Gastrocnemius medialis (tissue), 4 donors: ENCODE measurements around the gene SH2D5. TPM values are rescaled to one million over a fixed set of nuclear protein-coding genes. Genes with fewer than 3 reads are reported as not detected.

ENCODE experiments used
- ATAC-seq, 2 donors: fragments of 150-250 bp; one replicate each; pipeline ENCODE4 v1.9.1; 2016
- DNase-seq, 2 donors: peaks; one replicate each; pipeline ENCODE4 v3.0.0-alpha.2; 2019
- H3K27ac ChIP-seq, 4 donors: fragments of 200-600 bp; sonication (generic); 1 replicate in 1 of 4; 2 replicates in 3 of 4; pipeline ENCODE4 v1.5.1; 2016 to 2018; ENCODE audit warnings: mild to moderate bottlenecking in 2 of 4, moderate library complexity in 1 of 4
- H3K27me3 ChIP-seq, 3 donors: fragments of 200-600 bp; sonication (generic) in 2 of 3; 1 replicate in 1 of 3; 2 replicates in 2 of 3; pipeline versions ENCODE4 v1.5.1 to v1.6.0; 2016 to 2019; ENCODE audit warnings: mild to moderate bottlenecking in 1 of 3, moderate library complexity in 1 of 3
- H3K36me3 ChIP-seq, 2 donors: fragments of 200-600 bp; sonication (generic) in 1 of 2; one replicate each; pipeline ENCODE4 v1.5.1; 2017 to 2018
- H3K4me1 ChIP-seq, 2 donors: fragments of 200-600 bp; sonication (generic) in 1 of 2; one replicate each; pipeline ENCODE4 v1.5.1; 2016 to 2017; ENCODE audit warnings: mild to moderate bottlenecking in 2 of 2
- H3K4me3 ChIP-seq, 4 donors: fragments of 200-600 bp; sonication (generic) in 3 of 4; 1 replicate in 1 of 4; 2 replicates in 3 of 4; pipeline ENCODE4 v1.5.1; 2016 to 2019; ENCODE audit warnings: mild to moderate bottlenecking in 2 of 4
- H3K9me3 ChIP-seq, 3 donors: fragments of 200-600 bp; sonication (generic) in 2 of 3; 1 replicate in 1 of 3; 2 replicates in 2 of 3; pipeline ENCODE4 v1.5.1; 2016 to 2019
- POLR2A ChIP-seq, 2 donors: fragments of 450-650 bp; IDR thresholded peaks; one replicate each; pipeline ENCODE4 v1.6.1; 2017; ENCODE audit warnings: antibody characterized with exemption in 2 of 2, mild to moderate bottlenecking in 2 of 2, moderate library complexity in 2 of 2
- in situ Hi-C, 4 donors: fragments of 200-750 bp; cut with MboI; loops; one replicate each; pipeline versions ENCODE4 v1.15.0 to v1.8.0; 2017; ENCODE audit warnings: low sequenced_read_pairs in 4 of 4
- intact Hi-C: fragments of 100-400 bp; cut with DNase I; formaldehyde crosslinking; loops from one replicate; pipeline ENCODE4 v1.15.1; 2023; ENCODE audit warnings: low total_unique reads
- total RNA-seq, 4 donors: library from RNA; depleted of rRNA; stranded (reverse); fragments of >200 nt; gene quantifications; one replicate each; pipeline versions ENCODE4 v1.1.0 to v1.2.3, GENCODE V29; 2016
- TF ChIP-seq, protein P1 (sequence below), 5 experiments: fragments of 450-650 bp in 3 of 5; fragments of 200-600 bp in 2 of 5; sonication (generic) in 2 of 5; IDR thresholded peaks in 4 of 5; conservative IDR thresholded peaks in 1 of 5; 1 replicate in 4 of 5; 2 replicates in 1 of 5; pipeline ENCODE4 v1.5.1; 2016 to 2019; ENCODE audit warnings: antibody characterized with exemption in 5 of 5, mild to moderate bottlenecking in 3 of 5, moderate library complexity in 3 of 5

The SH2D5 gene
- total RNA-seq, 4 donors from 2014 or later, result 0.53 TPM; not detected in 3

DNA sequence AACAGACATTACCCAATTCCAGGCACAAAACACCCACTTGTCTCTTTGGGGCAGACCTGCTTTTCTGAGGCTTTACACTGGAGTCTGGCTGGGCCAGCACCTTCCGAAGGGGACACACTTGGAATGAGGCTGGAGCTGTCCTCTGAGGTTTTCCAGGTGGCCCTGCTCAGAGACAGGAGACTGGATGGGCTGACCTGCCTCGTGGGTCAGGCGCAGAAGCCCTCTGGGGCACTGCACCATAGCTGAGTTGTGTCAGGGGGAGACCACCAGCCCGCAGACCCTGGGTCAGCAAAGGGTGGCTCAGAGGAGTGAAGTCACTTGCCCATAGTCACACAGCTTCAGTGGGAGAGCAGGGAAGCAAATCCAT lies 1.8 kb downstream of the SH2D5 start:
- no peak for ATAC-seq
- Histone ChIP-seq H3K36me3 (no peaks in the 10 kb centered on the region), H3K4me3 (no peak overlapping the region), H3K27ac (no peak overlapping the region), H3K27me3 (peaks cover 0 to 13% (median 7%) of the 10 kb centered on the region in 3 donors), H3K4me1 (peaks cover 8 to 15% of the 10 kb centered on the region in 2 donors), H3K9me3 (no peaks in the 10 kb centered on the region)
- no peak for TF ChIP-seq POLR2A (IDR thresholded peaks at IDR 0.05)
- TF ChIP-seq, protein P1, sequence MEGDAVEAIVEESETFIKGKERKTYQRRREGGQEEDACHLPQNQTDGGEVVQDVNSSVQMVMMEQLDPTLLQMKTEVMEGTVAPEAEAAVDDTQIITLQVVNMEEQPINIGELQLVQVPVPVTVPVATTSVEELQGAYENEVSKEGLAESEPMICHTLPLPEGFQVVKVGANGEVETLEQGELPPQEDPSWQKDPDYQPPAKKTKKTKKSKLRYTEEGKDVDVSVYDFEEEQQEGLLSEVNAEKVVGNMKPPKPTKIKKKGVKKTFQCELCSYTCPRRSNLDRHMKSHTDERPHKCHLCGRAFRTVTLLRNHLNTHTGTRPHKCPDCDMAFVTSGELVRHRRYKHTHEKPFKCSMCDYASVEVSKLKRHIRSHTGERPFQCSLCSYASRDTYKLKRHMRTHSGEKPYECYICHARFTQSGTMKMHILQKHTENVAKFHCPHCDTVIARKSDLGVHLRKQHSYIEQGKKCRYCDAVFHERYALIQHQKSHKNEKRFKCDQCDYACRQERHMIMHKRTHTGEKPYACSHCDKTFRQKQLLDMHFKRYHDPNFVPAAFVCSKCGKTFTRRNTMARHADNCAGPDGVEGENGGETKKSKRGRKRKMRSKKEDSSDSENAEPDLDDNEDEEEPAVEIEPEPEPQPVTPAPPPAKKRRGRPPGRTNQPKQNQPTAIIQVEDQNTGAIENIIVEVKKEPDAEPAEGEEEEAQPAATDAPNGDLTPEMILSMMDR (IDR thresholded peaks at IDR 0.05 in 4 of 5, conservative IDR thresholded peaks at IDR 0.05 in 1 of 5), result no peak
- in situ Hi-C loops, result no loop called here
- intact Hi-C loops, result loop anchor here (5.0 kb wide), 2 partner anchors 57 to 208 kb away; partner anchors contain the start of gene HP1BP3
- DNase-seq, result no peak

DNA sequence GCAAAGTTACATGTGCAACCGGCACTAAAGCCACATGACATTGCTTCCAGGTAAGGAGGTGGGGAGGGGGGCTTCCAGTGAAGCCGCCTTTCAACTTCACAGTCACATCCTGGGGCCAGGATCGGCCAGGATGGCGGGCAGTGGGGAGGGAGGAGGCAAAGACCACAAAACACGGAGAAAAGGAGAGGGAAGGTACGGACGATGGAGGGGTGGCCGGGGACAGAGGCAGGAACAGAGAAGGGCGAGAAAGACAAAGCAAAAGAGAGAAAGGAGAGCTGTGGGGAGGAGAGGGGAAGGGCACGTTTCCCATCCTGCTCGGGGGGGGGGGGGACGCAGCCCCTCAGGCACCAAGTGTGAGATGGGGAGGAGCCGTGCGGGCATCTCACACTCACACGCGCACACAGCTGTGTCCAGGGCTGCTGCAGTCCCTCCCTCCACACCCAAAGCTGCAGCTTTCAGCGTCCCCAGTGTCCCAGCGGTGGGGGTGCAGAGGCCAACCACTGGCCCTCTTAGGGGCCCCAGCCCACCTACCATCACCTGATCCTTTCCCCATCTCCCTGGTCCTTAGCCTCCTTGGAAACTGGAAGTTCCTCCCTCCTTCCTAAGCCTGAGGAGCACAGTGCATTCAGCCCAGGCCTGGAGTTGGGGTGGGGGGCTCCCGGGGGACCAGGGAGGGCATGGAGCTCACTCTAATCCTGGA lies 2.4 kb downstream of the SH2D5 start:
- no peak for ATAC-seq
- TF ChIP-seq, protein P1 (IDR thresholded peaks at IDR 0.05 in 4 of 5, conservative IDR thresholded peaks at IDR 0.05 in 1 of 5), result no peak
- TF ChIP-seq POLR2A (IDR thresholded peaks at IDR 0.05), result no peak
- in situ Hi-C loops, result no loop called here
- no peak overlapping the region for H3K27ac ChIP-seq
- no peaks in the 10 kb centered on the region for H3K36me3 ChIP-seq
- H3K27me3 ChIP-seq, result peaks cover 0 to 13% (median 7%) of the 10 kb centered on the region in 3 donors
- DNase-seq, result no peak
- no peaks in the 10 kb centered on the region for H3K9me3 ChIP-seq
- intact Hi-C loops, result loop anchor here (5.0 kb wide), 2 partner anchors 57 to 208 kb away; partner anchors contain the start of gene HP1BP3
- H3K4me3 ChIP-seq, result no peak overlapping the region
- peaks cover 8 to 15% of the 10 kb centered on the region in 2 donors for H3K4me1 ChIP-seq

DNA sequence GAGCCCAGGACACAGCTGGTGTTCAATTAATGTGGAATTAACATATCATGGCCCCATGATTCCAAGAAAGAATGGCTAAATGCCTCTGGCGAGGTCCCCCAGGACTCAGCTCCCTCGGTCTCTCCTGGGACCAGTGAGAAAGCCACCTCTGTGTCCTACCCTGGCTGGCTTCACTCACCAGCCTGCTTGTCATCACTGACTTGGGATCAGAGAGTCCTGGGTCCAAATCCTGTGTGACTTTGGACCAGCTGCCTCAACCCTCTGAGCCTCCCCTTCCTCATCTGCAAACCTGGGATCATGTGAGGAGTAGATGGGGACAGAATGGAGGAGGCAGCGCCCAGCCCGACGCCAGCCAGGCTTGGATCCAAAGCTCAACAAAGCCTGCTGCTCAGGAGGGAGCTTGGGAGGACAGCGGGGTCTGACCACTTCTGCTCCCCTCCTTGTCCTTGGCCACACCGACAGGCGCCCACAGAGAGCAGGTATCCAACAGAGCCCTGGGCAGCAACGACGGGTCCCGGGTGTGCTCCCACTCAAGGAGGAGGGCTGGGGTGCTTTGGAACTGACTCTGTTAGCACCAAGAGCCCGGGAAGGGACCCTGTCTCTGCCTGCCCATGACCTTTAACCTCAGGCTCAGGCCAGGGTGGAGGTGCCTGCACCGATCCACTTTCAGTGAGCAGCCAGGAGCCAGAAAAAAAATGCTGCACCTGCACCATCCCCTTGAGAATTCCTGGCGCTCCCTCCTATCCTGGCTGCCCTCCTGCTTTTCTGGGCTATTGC lies 3.2 kb downstream of the SH2D5 start:
- no peak overlapping the region for H3K27ac ChIP-seq
- peaks cover 8 to 15% of the 10 kb centered on the region in 2 donors for H3K4me1 ChIP-seq
- ATAC-seq (no peak), DNase-seq (no peak)
- H3K36me3 ChIP-seq, result no peaks in the 10 kb centered on the region
- in situ Hi-C loops, result no loop called here
- intact Hi-C loops, result no loop called here
- H3K4me3 ChIP-seq, result no peak overlapping the region
- H3K27me3 ChIP-seq, result peaks cover 0 to 13% (median 7%) of the 10 kb centered on the region in 3 donors
- no peaks in the 10 kb centered on the region for H3K9me3 ChIP-seq
- TF ChIP-seq POLR2A (IDR thresholded peaks at IDR 0.05), result no peak
- TF ChIP-seq, protein P1 (IDR thresholded peaks at IDR 0.05 in 4 of 5, conservative IDR thresholded peaks at IDR 0.05 in 1 of 5), result no peak

DNA sequence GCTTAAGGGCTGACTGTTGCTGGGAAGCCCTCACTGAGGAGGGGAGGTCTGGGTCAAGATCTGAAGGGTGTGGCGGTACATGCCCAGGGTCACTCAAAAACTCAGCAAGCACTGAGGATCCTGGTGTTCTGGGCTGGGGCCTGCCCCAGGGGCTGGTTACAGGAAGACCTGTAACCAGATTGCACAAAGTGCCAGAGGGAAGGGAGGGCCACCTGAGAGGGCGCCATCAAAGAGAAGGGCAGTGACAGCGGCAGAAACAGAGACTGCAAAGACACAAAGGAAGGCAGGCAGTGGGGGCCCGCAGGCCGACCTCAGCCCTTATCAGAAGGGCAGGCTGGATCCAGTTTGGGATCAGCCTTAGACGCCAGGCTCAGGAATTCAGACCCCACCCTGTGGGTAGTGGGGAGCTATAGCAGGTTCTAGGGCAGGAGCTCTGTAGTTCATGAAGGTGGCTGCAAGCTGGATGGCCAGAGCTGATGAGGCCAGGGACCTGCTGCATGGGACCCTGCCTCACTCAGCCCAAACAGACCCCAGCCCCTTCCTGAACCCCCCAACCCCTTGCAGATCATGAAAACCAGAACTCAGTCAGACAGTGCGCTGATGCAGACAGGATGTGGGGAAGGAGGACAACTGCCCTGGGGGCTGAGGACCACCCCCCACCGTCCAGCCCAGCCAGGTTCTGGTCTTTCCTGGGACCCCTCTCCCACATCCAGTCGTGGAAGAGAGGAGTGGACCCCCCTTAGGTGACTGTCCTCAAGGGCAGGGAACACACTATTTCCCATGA lies 3.9 kb downstream of the SH2D5 start:
- intact Hi-C loops, result no loop called here
- TF ChIP-seq, protein P1 (IDR thresholded peaks at IDR 0.05 in 4 of 5, conservative IDR thresholded peaks at IDR 0.05 in 1 of 5), result no peak
- no peak for TF ChIP-seq POLR2A (IDR thresholded peaks at IDR 0.05)
- no peak overlapping the region for H3K27ac ChIP-seq
- H3K27me3 ChIP-seq, result peaks cover 0 to 13% (median 7%) of the 10 kb centered on the region in 3 donors
- in situ Hi-C loops, result no loop called here
- ATAC-seq (no peak), DNase-seq (no peak)
- peaks cover 8 to 14% of the 10 kb centered on the region in 2 donors for H3K4me1 ChIP-seq
- H3K9me3 ChIP-seq, result no peaks in the 10 kb centered on the region
- H3K36me3 ChIP-seq, result no peaks in the 10 kb centered on the region
- H3K4me3 ChIP-seq, result no peak overlapping the region
